NCI-H460 (cell line): ENCODE data around the gene CD86. TPM values are rescaled to one million over a fixed set of nuclear protein-coding genes. Genes with fewer than 3 reads are reported as not detected.
"Not testable (repeated sequence)": the region's sequence is repeated elsewhere in the genome, so short reads cannot be mapped to it uniquely, and the experiment has no call there.

ENCODE experiments used
- DNase-seq: peaks from one replicate; pipeline ENCODE4 v3.0.0-alpha.2; 2016; ENCODE audit warnings: low read depth; ENCODE audit errors: extremely low read depth
- small RNA-seq, 2 experiments: library from RNA; depleted of rRNA; stranded (forward); fragments of <200 nt; gene quantifications; one replicate each; pipeline ENCODE3, GENCODE V24; 2014
- total RNA-seq: library from RNA; depleted of rRNA; stranded (reverse); fragments of >200 nt; shearing (Covaris generic); gene quantifications from 2 replicates; pipeline ENCODE4 v1.2.3, GENCODE V29; 2014; rRNA removed

CD86 gene
- total RNA-seq, 1 experiment from 2014 or later, result not detected

DNA sequence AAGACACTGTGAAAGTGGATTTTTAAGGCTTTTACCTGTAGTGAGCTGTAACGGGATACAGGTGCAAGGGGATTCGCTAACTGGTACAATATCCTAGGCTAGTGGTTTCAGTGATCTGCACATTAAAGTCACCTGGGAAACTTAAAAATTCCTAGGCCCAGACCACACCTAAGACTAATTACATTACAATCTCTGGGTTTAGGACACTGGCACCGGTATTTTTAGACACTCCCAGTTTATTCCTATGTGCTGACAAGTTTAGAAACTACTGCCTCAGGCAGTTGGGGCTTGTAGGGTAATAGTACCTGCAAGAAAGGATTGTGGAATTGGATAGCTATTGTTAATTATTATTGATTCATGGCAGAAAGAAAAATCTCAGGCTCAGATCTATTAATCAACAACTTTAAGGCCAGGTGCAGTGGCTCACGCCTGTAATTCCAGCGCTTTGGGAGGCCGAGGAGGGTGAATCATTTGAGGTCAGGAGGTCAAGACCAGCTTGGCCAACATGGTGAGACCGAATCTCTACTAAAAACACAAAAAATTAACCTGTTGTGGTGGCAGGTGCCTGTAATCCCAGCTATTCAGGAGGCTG is 77.9 kb downstream of the CD86 start:
- no peak for DNase-seq

DNA sequence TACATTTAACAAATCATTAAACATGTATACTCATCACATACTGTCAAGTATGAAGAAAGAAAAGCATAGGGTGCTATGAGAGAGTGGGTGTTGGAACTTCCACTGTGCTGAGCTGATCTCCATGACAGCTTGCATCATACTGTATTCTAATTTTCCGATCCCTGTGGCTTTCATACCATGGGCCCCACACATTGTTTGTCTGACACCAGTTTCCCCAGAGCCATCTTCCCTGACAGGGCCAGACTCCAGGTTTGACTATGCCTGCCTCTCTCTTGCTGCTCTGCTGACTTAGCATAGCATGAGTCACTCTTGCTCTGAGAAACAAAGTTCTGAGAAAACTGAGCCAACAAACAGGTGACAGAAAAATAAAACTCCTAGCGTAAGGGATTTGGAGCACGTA is 91.3 kb downstream of the CD86 start:
- DNase-seq, result no peak

GRCh38 chr3:122148941-122149627 is 93.9 kb downstream of the CD86 start:
- no peak for DNase-seq

- no peak for DNase-seq
Observed at GRCh38 chr3:122151480-122151879, 96.3 kb downstream of the CD86 start.

- not testable (repeated sequence) for DNase-seq
Observed at GRCh38 chr3:122164983-122165382, 109.8 kb downstream of the CD86 start.

GRCh38 chr3:122167630-122168029 is 112.5 kb downstream of the CD86 start:
- DNase-seq, result no peak

DNA sequence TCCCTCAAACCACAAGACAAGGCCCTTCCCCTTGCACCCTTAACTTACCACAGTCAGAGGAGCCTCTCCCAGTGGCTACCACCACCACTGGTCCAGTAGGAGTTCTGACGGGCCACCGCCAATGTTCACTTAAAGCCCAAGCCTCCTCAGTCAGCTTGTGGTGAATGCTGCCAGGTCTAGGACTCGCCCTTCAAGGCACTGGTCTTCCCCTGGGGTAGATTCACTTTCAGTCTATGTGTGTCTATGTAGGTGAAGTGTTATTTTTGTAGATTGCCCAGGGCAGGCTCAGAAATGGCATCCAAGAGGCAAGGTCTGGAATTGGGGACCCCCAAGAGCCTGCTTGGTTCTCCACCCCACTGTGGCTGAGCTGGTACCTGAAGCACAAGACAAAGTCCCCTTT is 112.9 kb downstream of the CD86 start:
- DNase-seq, result no peak

DNA sequence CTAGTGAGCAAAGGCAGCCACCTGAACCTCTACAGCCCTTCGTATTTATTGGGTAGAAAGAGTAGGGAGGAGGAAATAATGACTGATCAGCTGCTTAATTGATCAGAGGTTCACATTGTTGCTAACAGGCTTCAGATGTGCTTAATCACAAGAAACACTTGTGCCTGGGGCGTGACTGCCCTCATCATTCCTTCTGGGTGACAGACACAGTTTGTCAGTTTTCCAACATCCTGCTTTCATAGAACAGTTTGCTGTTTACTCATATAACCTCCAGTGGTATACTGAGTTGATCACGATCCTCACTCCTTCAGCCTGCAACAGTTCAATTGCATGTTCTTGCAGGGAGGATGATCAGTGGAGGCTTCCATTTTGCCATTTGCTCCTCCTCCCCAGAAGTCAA is 114.7 kb downstream of the CD86 start:
- no peak for DNase-seq

Small RNA genes lying within 50 kb of the gene (small RNA-seq; reads per million reads assigned to genes)
- 0 reads per million in 2 experiments for gene RF00019

Other genes with a start within 250 kb of the CD86 start
- 18.0 and 21.4 TPM in 2 replicates for gene IQCB1, start 220.3 kb upstream of the CD86 start, total RNA-seq
- gene EAF2, start 220.2 kb upstream of the CD86 start, total RNA-seq, result 1.7 and 2.3 TPM in 2 replicates
- gene SLC15A2, start 161.0 kb upstream of the CD86 start, total RNA-seq, result 0.25 and 1.4 TPM in 2 replicates
- 0.15 TPM in 1 of 2 replicates, not detected in the other for gene ILDR1, start 33.1 kb upstream of the CD86 start, total RNA-seq
- gene CASR, start 128.3 kb downstream of the CD86 start, total RNA-seq, result not detected in 2 replicates